GM18870 (cell line): ENCODE measurements around the gene TOR1B.

Experiments
- ATAC-seq: cut with Tn5 transposase; IDR thresholded peaks from one replicate; pipeline ENCODE4 v1.9.1; 2021; ENCODE audit warnings: moderate library complexity; ENCODE audit not compliant: unreplicated experiment

Gene TOR1B

GRCh38 chr9:129840034-129840433 is 37.0 kb downstream of the TOR1B start:
- no peak for ATAC-seq

GRCh38 chr9:129841071-129841470 is 38.1 kb downstream of the TOR1B start:
- ATAC-seq, result no peak

- ATAC-seq, result no peak
These were observed 42.4 kb downstream of the TOR1B start for GRCh38 chr9:129845373-129845772.

DNA sequence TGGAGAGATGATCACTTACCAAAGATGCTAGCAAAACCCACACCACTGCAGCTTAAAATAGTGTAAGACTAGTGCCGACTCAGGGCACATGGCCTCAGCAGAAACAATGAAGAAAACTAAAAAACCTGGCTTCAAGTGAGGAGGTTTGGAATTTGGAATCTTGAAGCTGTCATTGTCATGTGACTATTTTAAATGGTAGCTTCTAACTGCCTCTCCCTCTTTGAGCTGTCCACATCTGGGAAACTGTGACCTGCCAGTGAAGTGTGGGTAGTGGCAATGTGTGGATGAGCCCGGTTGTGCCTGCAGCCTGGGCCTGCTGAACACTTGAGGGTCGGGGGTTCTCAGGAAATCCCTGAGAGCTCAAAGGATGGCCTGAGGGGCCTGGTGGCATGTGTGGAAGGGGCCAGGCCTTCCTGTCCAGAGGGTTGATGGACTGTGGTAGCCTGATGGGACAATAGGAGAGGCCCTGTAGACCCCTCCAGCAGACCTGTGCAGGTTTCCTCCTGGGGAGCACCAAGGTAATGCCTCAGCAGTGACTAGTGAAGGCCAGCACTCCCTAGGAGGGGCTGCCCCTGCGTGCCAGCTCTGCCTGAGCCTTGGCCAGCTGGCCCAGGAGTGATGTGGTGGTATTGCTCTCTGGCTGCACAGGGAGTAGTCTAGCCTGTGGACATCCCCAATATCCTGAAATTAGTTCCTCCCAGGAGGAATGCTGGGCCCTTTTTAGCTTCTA is 45.9 kb downstream of the TOR1B start:
- no peak for ATAC-seq

DNA sequence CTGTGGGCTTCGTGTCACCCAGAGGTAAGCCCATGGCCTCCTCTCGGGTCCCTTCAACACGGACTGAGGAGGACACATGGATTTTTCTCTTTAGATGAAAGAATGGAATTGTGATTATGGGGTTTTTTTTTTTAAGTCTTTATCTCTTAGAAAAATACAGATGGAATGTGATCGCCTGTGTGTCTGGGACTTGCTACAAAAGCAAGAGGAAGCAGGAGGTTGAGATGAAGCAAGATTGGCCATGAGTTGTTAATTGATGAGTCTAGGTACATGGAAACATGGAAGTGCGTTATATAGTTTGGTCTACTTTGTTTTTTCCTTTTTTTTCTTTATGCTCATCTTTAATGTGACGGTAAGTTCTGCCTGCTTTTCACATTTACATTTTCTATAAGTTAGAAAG is 46.9 kb downstream of the TOR1B start:
- ATAC-seq, result no peak

- ATAC-seq, result no peak
These were observed 48.0 kb downstream of the TOR1B start for GRCh38 chr9:129850821-129851550.

DNA sequence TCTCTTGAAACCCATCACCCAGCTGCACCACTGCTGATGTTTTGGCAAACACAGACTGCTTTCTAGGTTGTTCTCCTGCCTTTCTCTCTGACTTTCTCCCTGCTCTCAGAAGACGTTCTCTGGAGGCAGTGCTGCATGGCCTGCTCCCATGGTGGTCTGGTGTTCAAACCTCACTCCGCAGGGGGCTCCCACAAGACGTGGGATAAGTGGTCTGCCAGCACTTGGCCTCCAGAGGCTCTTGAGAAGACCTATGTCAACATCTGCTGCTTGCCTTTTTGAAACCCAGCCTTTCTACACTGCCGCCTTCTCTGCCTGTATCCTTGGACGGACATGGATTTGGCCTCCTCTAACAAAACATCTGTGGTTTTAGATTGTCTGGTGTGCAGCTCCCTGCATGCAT is 48.8 kb downstream of the TOR1B start:
- no peak for ATAC-seq

- no peak for ATAC-seq
These were observed 49.6 kb downstream of the TOR1B start for GRCh38 chr9:129852579-129852978.

GRCh38 chr9:129853614-129854013 is 50.6 kb downstream of the TOR1B start:
- ATAC-seq, result no peak

GRCh38 chr9:129854588-129855110 is 51.7 kb downstream of the TOR1B start:
- ATAC-seq, result no peak

DNA sequence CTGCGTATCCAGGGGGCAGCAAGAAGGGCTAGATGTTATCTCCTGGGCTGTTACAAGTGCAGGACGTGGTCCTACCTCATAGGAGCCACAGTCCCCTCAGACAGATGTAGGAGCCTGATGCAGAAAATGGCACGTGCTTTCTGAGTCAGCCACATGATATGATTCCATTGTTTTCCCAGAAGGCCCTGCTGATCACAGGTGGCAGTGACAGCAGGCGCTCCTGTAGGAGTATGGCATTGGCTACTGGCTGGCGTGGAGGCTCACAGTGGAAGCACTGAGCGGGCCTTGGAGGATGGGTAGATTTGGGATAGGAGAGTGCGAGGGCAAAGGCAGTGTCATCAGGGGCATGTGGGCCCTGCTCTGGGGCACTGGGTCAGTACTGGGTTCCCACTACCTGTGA is 54.2 kb downstream of the TOR1B start:
- no peak for ATAC-seq

- no peak for ATAC-seq
These were observed 55.4 kb downstream of the TOR1B start for GRCh38 chr9:129858167-129858962.
